ENCODE data around the gene CTNNBIP1. TPM values are rescaled to one million over a fixed set of nuclear protein-coding genes. Genes with fewer than 3 reads are reported as not detected.

The CTNNBIP1 gene
- total RNA-seq, 1 experiment from 2014 or later: 31.3 TPM

- no peak for TF ChIP-seq CTCF (IDR thresholded peaks at IDR 0.05 in 2 of 3, conservative IDR thresholded peaks at IDR 0.05 in 1 of 3; ENCODE audit: borderline replicate concordance in 1 of 3, insufficient read depth in 1 of 3, low read depth in 2 of 3, low read length in 2 of 3)
Observed at GRCh38 chr1:9848022-9848421, 62.0 kb downstream of the CTNNBIP1 start (continued).

GRCh38 chr1:9847269-9847668, 62.8 kb downstream of the CTNNBIP1 start:
- Histone ChIP-seq H4K20me1 (ENCODE audit: insufficient read depth) (no peaks in the 10 kb centered on the region), H3K9me3 (ENCODE audit: control insufficient read depth in 1 of 2, insufficient read depth in 1 of 2, low read depth in 1 of 2, low read length in 2 of 2) (no peaks in the 10 kb centered on the region), H2AFZ (ENCODE audit: low read depth, low read length, poor library complexity, severe bottlenecking) (no peak overlapping the region), H3K27me3 (ENCODE audit: insufficient read depth, low read length) (no peaks in the 10 kb centered on the region), H3K9me2 (ENCODE audit: insufficient read depth) (no peaks in the 10 kb centered on the region), H3K27ac (ENCODE audit: low read depth, low read length) (no peak overlapping the region), H3K9ac (ENCODE audit: low read length) (no peak overlapping the region), H3K4me1 (ENCODE audit: control insufficient read depth in 1 of 2, insufficient read depth in 2 of 2, low read length in 2 of 2) (no peaks in the 10 kb centered on the region; a peak in 1 of 4 replicates), H3K36me3 (ENCODE audit: control insufficient read depth in 1 of 2, insufficient read depth in 2 of 2, low read length in 2 of 2) (no peaks in the 10 kb centered on the region), H3K79me2 (ENCODE audit: insufficient read depth, low read length) (no peaks in the 10 kb centered on the region), H3K4me2 (ENCODE audit: low read length) (no peak overlapping the region), H3K4me3 (replicated peaks in 1 of 2; ENCODE audit: low read depth in 1 of 2, low read length in 2 of 2) (no peak overlapping the region)
- TF ChIP-seq CTCF (IDR thresholded peaks at IDR 0.05 in 2 of 3, conservative IDR thresholded peaks at IDR 0.05 in 1 of 3; ENCODE audit: borderline replicate concordance in 1 of 3, insufficient read depth in 1 of 3, low read depth in 2 of 3, low read length in 2 of 3): no peak
- no peak for TF ChIP-seq YY1 (IDR thresholded peaks at IDR 0.05; ENCODE audit: extremely low read depth, insufficient replicate concordance, low read depth, low read length)
- TF ChIP-seq SP1 (IDR thresholded peaks at IDR 0.05; ENCODE audit: low read depth): no peak
- no peak for TF ChIP-seq ZFX (IDR thresholded peaks at IDR 0.05)
- no peak for TF ChIP-seq CBX3 (IDR thresholded peaks at IDR 0.05; ENCODE audit: low read depth)
- no peak for TF ChIP-seq ATF3 (IDR thresholded peaks at IDR 0.05)
- TF ChIP-seq POLR2A (IDR thresholded peaks at IDR 0.05; ENCODE audit: borderline replicate concordance, extremely low read depth, insufficient read depth, insufficient read length): no peak
- TF ChIP-seq EGR1 (IDR thresholded peaks at IDR 0.05; ENCODE audit: low read depth): no peak
- no peak for TF ChIP-seq CEBPB (IDR thresholded peaks at IDR 0.05; ENCODE audit: low read depth)
- DNase-seq (ENCODE audit: low read depth, low spot score) (no peak), ATAC-seq (no peak)
- intact Hi-C loops (cut with micrococcal nuclease): no loop called here
- ChIA-PET CTCF (interaction anchor here (1.0 kb wide), 1 partner anchor 14 kb away, joined by 3 read pairs; no protein-coding TSS in a partner anchor), POLR2A (no interaction called here), RAD21 (ENCODE audit: low non-redundant PET in 1 of 2, low total read pairs in 2 of 2, uncharacterized antibody in 2 of 2, unreplicated experiment in 2 of 2) (no interaction called here)
- no TSS peak for BruUV-seq (replicated peaks)

Data from HCT116 (cell line).